GM23338 (cell line): ENCODE data around the gene TBX10. TPM values are rescaled to one million over a fixed set of nuclear protein-coding genes. Genes with fewer than 3 reads are reported as not detected.

Experiments used
- ATAC-seq: fragments of 200-7000 bp; cut with Tn5 transposase; 3 replicates; pipeline ENCODE4 v1.9.1; 2020
- DNase-seq: peaks from one replicate; pipeline ENCODE4 v3.0.0-alpha.2; 2015; ENCODE audit warnings: low spot score
- H2AFZ ChIP-seq: fragments of 200-600 bp; sonication (generic); 2 replicates; pipeline ENCODE4 v1.8.0; 2016; ENCODE audit warnings: antibody characterized with exemption, mild to moderate bottlenecking, moderate library complexity
- H3F3A ChIP-seq: fragments of 200-600 bp; sonication (generic); replicated peaks from 2 replicates; pipeline ENCODE4 v1.8.0; 2017; ENCODE audit warnings: antibody characterized with exemption, mixed run types, low read depth
- H3K27ac ChIP-seq: fragments of 200-600 bp; sonication (generic); 2 replicates; pipeline ENCODE4 v1.6.1; 2016; ENCODE audit warnings: low read depth
- H3K27me3 ChIP-seq: fragments of 200-600 bp; sonication (generic); 2 replicates; pipeline ENCODE4 v1.8.0; 2016; ENCODE audit warnings: mild to moderate bottlenecking, mixed run types, moderate library complexity; ENCODE audit not compliant: insufficient read depth
- H3K36me3 ChIP-seq: fragments of 200-600 bp; sonication (generic); 2 replicates; pipeline ENCODE4 v1.8.0; 2016; ENCODE audit warnings: mild to moderate bottlenecking; ENCODE audit not compliant: insufficient read depth
- H3K4me1 ChIP-seq: fragments of 200-600 bp; sonication (generic); 2 replicates; pipeline ENCODE4 v1.8.0; 2016; ENCODE audit warnings: mild to moderate bottlenecking, moderate library complexity; ENCODE audit not compliant: insufficient read depth
- H3K4me2 ChIP-seq: fragments of 200-600 bp; sonication (generic); 2 replicates; pipeline ENCODE4 v1.7.1; 2017; ENCODE audit warnings: mixed run types
- H3K4me3 ChIP-seq: fragments of 200-600 bp; sonication (generic); 2 replicates; pipeline ENCODE4 v1.6.1; 2016; ENCODE audit warnings: mixed run types
- H3K79me2 ChIP-seq: fragments of 200-600 bp; sonication (generic); replicated peaks from 2 replicates; pipeline ENCODE4 v1.8.0; 2017; ENCODE audit warnings: mild to moderate bottlenecking; ENCODE audit not compliant: insufficient read depth
- H3K9me2 ChIP-seq: fragments of 200-600 bp; sonication (generic); 2 replicates; pipeline ENCODE4 v1.8.0; 2017; ENCODE audit not compliant: insufficient read depth
- H4K20me1 ChIP-seq: fragments of 200-600 bp; sonication (generic); replicated peaks from 2 replicates; pipeline ENCODE4 v1.8.0; 2017; ENCODE audit warnings: mild to moderate bottlenecking; ENCODE audit not compliant: insufficient read depth
- H3K27ac Mint-ChIP-seq: 2 replicates; pipeline ENCODE4 v1.8.0; 2020; ENCODE audit warnings: inconsistent platforms, mild to moderate bottlenecking, moderate library complexity, mixed read lengths
- H3K27me3 Mint-ChIP-seq: 3 replicates; pipeline ENCODE4 v1.8.0; 2022; ENCODE audit warnings: low read depth, mild to moderate bottlenecking, moderate library complexity, mixed read lengths, inconsistent platforms; ENCODE audit not compliant: insufficient read depth, poor library complexity
- H3K36me3 Mint-ChIP-seq: 3 replicates; pipeline ENCODE4 v1.8.0; 2021; ENCODE audit warnings: low read depth, mild to moderate bottlenecking, inconsistent platforms, moderate library complexity, mixed read lengths
- H3K4me1 Mint-ChIP-seq: 3 replicates; pipeline ENCODE4 v1.8.0; 2020; ENCODE audit warnings: mild to moderate bottlenecking, inconsistent platforms, mixed read lengths
- H3K4me3 Mint-ChIP-seq: 3 replicates; pipeline ENCODE4 v1.8.0; 2021; ENCODE audit warnings: moderate library complexity, mild to moderate bottlenecking, inconsistent platforms, mixed read lengths
- H3K9me3 Mint-ChIP-seq: 3 replicates; pipeline ENCODE4 v1.8.0; 2020; ENCODE audit warnings: moderate library complexity, mild to moderate bottlenecking, inconsistent platforms, mixed read lengths
- CREB1 ChIP-seq: fragments of 250-450 bp; sonication (Bioruptor Pico); IDR thresholded peaks from 2 replicates; pipeline ENCODE4 v1.5.0; 2020; ENCODE audit warnings: low read depth, mild to moderate bottlenecking, moderate library complexity
- ETS1 ChIP-seq: IDR thresholded peaks from 2 replicates; pipeline ENCODE4 v1.6.1; 2016; ENCODE audit warnings: antibody characterized with exemption
- EZH2 ChIP-seq: fragments of 200-600 bp; sonication (generic); IDR thresholded peaks from one replicate; pipeline ENCODE4 v1.8.0; 2017; ENCODE audit warnings: antibody characterized with exemption, mild to moderate bottlenecking, low read depth; ENCODE audit not compliant: unreplicated experiment
- EZH2phosphoT487 ChIP-seq: fragments of 200-600 bp; sonication (generic); IDR thresholded peaks from one replicate; pipeline ENCODE4 v1.8.1; 2018; ENCODE audit warnings: antibody characterized with exemption; ENCODE audit not compliant: unreplicated experiment
- JUNB ChIP-seq: IDR thresholded peaks from one replicate; pipeline ENCODE4 v1.6.1; 2016; ENCODE audit warnings: antibody characterized with exemption; ENCODE audit not compliant: unreplicated experiment
- NANOG ChIP-seq: IDR thresholded peaks from 2 replicates; pipeline ENCODE4 v1.6.1; 2016; ENCODE audit warnings: antibody characterized with exemption, borderline replicate concordance
- POLR2AphosphoS5 ChIP-seq: IDR thresholded peaks from 2 replicates; pipeline ENCODE4 v1.6.1; 2016; ENCODE audit warnings: antibody characterized with exemption, low read depth
- REST ChIP-seq: IDR thresholded peaks from one replicate; pipeline ENCODE4 v1.6.1; 2018; ENCODE audit warnings: antibody characterized with exemption; ENCODE audit not compliant: unreplicated experiment
- STAT1 ChIP-seq: IDR thresholded peaks from one replicate; pipeline ENCODE4 v1.6.1; 2016; ENCODE audit warnings: antibody characterized with exemption; ENCODE audit not compliant: unreplicated experiment
- ZNF114 ChIP-seq: fragments of 250-450 bp; sonication (Bioruptor Pico); IDR thresholded peaks from 2 replicates; pipeline ENCODE4 v1.5.0; 2020; ENCODE audit warnings: mild to moderate bottlenecking, moderate library complexity
- ZNF331 ChIP-seq: fragments of 250-450 bp; sonication (Bioruptor Pico); IDR thresholded peaks from 2 replicates; pipeline ENCODE4 v1.5.0; 2020; ENCODE audit warnings: low read depth, mild to moderate bottlenecking, moderate library complexity
- polyA plus RNA-seq: library from polyadenylated mRNA; unstranded; fragments of >200 nt; fragmentation: Nextera tagmentation; extraction: Ambion mirVana; gene quantifications from 2 replicates; pipeline ENCODE4 v1.2.1, GENCODE V29; 2016
- total RNA-seq: library from RNA; depleted of rRNA; stranded (reverse); fragments of >200 nt; shearing (Covaris generic); gene quantifications from 2 replicates; pipeline ENCODE4 v1.2.3, GENCODE V29; 2014
- TF ChIP-seq, protein P1 (sequence below): fragments of 250-450 bp; sonication (Bioruptor Pico); IDR thresholded peaks from 2 replicates; pipeline ENCODE4 v1.5.0; 2020; ENCODE audit warnings: mild to moderate bottlenecking, moderate library complexity
- TF ChIP-seq, protein P2 (sequence below), 2 experiments: fragments of 200-600 bp in 1 of 2; sonication (generic) in 1 of 2; conservative IDR thresholded peaks; 2 replicates each; pipeline versions ENCODE4 v1.5.1 to v1.6.1; 2016 to 2017; ENCODE audit warnings: antibody characterized with exemption in 2 of 2, low read depth in 2 of 2, mild to moderate bottlenecking in 2 of 2, moderate library complexity in 1 of 2

The TBX10 gene
- total and polyA plus RNA-seq, 2 experiments from 2014 or later = 0.10 TPM; not detected in 1

- H3K27ac Mint-ChIP-seq = no peak overlapping the region
- no peak for ATAC-seq
- Histone ChIP-seq H3K4me2 (no peak overlapping the region), H3K9me2 (no peaks in the 10 kb centered on the region), H3K27me3 (peaks cover 9% of the 10 kb centered on the region), H3K36me3 (no peaks in the 10 kb centered on the region), H3K4me1 (peaks cover 20% of the 10 kb centered on the region), H3K79me2 (peaks cover 9% of the 10 kb centered on the region; the same call in 1 of the 2 replicates), H3K27ac (no peak overlapping the region), H4K20me1 (no peaks in the 10 kb centered on the region), H2AFZ (no peak overlapping the region), H3K4me3 (no peak overlapping the region), H3F3A (0 out of 2 replicates have a peak, but pooled peaks cover 3% of the 10 kb centered on the region)
- TF ChIP-seq JUNB = no peak
- TF ChIP-seq NANOG = no peak
- no peak for TF ChIP-seq EZH2
- no peak for TF ChIP-seq STAT1
- no peak for TF ChIP-seq POLR2AphosphoS5
- no peak for TF ChIP-seq EZH2phosphoT487
- no peak for TF ChIP-seq ZNF114 (CRISPR knock-in tag)
- TF ChIP-seq, protein P1, sequence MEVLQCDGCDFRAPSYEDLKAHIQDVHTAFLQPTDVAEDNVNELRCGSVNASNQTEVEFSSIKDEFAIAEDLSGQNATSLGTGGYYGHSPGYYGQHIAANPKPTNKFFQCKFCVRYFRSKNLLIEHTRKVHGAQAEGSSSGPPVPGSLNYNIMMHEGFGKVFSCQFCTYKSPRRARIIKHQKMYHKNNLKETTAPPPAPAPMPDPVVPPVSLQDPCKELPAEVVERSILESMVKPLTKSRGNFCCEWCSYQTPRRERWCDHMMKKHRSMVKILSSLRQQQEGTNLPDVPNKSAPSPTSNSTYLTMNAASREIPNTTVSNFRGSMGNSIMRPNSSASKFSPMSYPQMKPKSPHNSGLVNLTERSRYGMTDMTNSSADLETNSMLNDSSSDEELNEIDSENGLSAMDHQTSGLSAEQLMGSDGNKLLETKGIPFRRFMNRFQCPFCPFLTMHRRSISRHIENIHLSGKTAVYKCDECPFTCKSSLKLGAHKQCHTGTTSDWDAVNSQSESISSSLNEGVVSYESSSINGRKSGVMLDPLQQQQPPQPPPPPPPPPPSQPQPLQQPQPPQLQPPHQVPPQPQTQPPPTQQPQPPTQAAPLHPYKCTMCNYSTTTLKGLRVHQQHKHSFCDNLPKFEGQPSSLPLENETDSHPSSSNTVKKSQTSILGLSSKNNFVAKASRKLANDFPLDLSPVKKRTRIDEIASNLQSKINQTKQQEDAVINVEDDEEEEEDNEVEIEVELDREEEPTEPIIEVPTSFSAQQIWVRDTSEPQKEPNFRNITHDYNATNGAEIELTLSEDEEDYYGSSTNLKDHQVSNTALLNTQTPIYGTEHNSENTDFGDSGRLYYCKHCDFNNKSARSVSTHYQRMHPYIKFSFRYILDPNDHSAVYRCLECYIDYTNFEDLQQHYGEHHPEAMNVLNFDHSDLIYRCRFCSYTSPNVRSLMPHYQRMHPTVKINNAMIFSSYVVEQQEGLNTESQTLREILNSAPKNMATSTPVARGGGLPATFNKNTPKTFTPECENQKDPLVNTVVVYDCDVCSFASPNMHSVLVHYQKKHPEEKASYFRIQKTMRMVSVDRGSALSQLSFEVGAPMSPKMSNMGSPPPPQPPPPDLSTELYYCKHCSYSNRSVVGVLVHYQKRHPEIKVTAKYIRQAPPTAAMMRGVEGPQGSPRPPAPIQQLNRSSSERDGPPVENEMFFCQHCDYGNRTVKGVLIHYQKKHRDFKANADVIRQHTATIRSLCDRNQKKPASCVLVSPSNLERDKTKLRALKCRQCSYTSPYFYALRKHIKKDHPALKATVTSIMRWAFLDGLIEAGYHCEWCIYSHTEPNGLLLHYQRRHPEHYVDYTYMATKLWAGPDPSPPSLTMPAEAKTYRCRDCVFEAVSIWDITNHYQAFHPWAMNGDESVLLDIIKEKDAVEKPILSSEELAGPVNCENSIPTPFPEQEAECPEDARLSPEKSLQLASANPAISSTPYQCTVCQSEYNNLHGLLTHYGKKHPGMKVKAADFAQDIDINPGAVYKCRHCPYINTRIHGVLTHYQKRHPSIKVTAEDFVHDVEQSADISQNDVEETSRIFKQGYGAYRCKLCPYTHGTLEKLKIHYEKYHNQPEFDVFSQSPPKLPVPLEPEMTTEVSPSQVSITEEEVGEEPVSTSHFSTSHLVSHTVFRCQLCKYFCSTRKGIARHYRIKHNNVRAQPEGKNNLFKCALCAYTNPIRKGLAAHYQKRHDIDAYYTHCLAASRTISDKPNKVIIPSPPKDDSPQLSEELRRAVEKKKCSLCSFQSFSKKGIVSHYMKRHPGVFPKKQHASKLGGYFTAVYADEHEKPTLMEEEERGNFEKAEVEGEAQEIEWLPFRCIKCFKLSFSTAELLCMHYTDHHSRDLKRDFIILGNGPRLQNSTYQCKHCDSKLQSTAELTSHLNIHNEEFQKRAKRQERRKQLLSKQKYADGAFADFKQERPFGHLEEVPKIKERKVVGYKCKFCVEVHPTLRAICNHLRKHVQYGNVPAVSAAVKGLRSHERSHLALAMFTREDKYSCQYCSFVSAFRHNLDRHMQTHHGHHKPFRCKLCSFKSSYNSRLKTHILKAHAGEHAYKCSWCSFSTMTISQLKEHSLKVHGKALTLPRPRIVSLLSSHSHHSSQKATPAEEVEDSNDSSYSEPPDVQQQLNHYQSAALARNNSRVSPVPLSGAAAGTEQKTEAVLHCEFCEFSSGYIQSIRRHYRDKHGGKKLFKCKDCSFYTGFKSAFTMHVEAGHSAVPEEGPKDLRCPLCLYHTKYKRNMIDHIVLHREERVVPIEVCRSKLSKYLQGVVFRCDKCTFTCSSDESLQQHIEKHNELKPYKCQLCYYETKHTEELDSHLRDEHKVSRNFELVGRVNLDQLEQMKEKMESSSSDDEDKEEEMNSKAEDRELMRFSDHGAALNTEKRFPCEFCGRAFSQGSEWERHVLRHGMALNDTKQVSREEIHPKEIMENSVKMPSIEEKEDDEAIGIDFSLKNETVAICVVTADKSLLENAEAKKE (CRISPR knock-in tag) = no peak
- TF ChIP-seq ETS1 = no peak
- no peak for TF ChIP-seq ZNF331 (CRISPR knock-in tag)
- TF ChIP-seq, protein P2, sequence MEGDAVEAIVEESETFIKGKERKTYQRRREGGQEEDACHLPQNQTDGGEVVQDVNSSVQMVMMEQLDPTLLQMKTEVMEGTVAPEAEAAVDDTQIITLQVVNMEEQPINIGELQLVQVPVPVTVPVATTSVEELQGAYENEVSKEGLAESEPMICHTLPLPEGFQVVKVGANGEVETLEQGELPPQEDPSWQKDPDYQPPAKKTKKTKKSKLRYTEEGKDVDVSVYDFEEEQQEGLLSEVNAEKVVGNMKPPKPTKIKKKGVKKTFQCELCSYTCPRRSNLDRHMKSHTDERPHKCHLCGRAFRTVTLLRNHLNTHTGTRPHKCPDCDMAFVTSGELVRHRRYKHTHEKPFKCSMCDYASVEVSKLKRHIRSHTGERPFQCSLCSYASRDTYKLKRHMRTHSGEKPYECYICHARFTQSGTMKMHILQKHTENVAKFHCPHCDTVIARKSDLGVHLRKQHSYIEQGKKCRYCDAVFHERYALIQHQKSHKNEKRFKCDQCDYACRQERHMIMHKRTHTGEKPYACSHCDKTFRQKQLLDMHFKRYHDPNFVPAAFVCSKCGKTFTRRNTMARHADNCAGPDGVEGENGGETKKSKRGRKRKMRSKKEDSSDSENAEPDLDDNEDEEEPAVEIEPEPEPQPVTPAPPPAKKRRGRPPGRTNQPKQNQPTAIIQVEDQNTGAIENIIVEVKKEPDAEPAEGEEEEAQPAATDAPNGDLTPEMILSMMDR (conservative IDR thresholded peaks at IDR 0.05; ENCODE audit: low read depth in 2 of 2) = no peak
- no peak for TF ChIP-seq CREB1 (CRISPR knock-in tag)
- TF ChIP-seq REST = no peak
- H3K4me3 Mint-ChIP-seq = no peak overlapping the region
- no peak for DNase-seq
- no peaks in the 10 kb centered on the region; the same call in 2 of the 3 replicates for H3K9me3 Mint-ChIP-seq
- H3K36me3 Mint-ChIP-seq = peaks cover 29% of the 10 kb centered on the region
- H3K27me3 Mint-ChIP-seq = peaks cover 20% of the 10 kb centered on the region
- peaks cover 13% of the 10 kb centered on the region for H3K4me1 Mint-ChIP-seq
Measured at GRCh38 chr11:67611165-67611564, 28.4 kb downstream of the TBX10 start.
